ENCODE measurements around the gene GABRB1. TPM values are rescaled to one million over a fixed set of nuclear protein-coding genes. Genes with fewer than 3 reads are reported as not detected.

Gene GABRB1
- total RNA-seq, 2 experiments from 2014 or later: not detected

DNA sequence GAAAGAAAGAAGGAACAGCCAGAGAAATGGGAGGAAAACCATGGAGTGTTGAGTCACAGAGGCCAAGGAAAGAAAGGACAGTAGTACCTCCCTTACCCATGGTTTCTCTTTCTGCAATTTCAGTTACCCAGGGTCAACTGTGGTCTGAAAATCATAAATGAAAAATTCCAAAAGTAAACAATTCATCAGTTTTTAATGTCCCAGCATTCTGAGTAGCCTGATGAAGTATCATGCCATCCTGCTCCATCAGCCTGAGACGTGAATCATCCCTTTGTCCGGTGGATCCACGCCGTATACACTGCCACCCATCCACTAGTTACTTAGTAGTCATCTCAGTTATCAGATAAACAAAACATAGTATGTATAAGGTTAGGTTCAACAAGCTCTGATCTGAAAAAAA lies 318.0 kb downstream of the GABRB1 start:
- Histone ChIP-seq H2AFZ (ENCODE audit: low read length) (no peak overlapping the region), H3K9me3 (ENCODE audit: low read length) (no peaks in the 10 kb centered on the region), H3K79me2 (ENCODE audit: insufficient read depth, low read depth, low read length) (no peaks in the 10 kb centered on the region), H3K4me3 (ENCODE audit: low read depth, low read length, poor library complexity, severe bottlenecking) (no peak overlapping the region), H3K36me3 (ENCODE audit: insufficient read depth, low read length) (no peaks in the 10 kb centered on the region), H3K27ac (ENCODE audit: low read depth, low read length, poor library complexity, severe bottlenecking) (no peak overlapping the region), H3K4me1 (ENCODE audit: insufficient read depth, low read length, poor library complexity, severe bottlenecking) (no peaks in the 10 kb centered on the region), H3K4me2 (ENCODE audit: low read length) (no peak overlapping the region), H3K9me2 (ENCODE audit: insufficient read depth, low read length) (no peaks in the 10 kb centered on the region), H4K20me1 (ENCODE audit: insufficient read depth, low read length) (no peaks in the 10 kb centered on the region)
- BruUV-seq (replicated peaks): no TSS peak
- ChIA-PET POLR2A (no interaction called here), CTCF (ENCODE audit: unreplicated experiment) (no interaction called here)
- no peak for TF ChIP-seq EZH2phosphoT487 (IDR thresholded peaks at IDR 0.05; ENCODE audit: borderline replicate concordance, low read depth, low read length)
- TF ChIP-seq, protein P1, sequence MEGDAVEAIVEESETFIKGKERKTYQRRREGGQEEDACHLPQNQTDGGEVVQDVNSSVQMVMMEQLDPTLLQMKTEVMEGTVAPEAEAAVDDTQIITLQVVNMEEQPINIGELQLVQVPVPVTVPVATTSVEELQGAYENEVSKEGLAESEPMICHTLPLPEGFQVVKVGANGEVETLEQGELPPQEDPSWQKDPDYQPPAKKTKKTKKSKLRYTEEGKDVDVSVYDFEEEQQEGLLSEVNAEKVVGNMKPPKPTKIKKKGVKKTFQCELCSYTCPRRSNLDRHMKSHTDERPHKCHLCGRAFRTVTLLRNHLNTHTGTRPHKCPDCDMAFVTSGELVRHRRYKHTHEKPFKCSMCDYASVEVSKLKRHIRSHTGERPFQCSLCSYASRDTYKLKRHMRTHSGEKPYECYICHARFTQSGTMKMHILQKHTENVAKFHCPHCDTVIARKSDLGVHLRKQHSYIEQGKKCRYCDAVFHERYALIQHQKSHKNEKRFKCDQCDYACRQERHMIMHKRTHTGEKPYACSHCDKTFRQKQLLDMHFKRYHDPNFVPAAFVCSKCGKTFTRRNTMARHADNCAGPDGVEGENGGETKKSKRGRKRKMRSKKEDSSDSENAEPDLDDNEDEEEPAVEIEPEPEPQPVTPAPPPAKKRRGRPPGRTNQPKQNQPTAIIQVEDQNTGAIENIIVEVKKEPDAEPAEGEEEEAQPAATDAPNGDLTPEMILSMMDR (conservative IDR thresholded peaks at IDR 0.05; ENCODE audit: low read length): no peak
- intact Hi-C loops (cut with micrococcal nuclease; ENCODE audit: unreplicated experiment): no loop called here
- DNase-seq (ENCODE audit: low spot score): no peak

- Histone ChIP-seq H3K4me2 (ENCODE audit: low read length) (no peak overlapping the region), H2AFZ (ENCODE audit: low read length) (no peak overlapping the region), H3K4me1 (ENCODE audit: insufficient read depth, low read length, poor library complexity, severe bottlenecking) (no peaks in the 10 kb centered on the region), H3K36me3 (ENCODE audit: insufficient read depth, low read length) (no peaks in the 10 kb centered on the region), H3K27ac (ENCODE audit: low read depth, low read length, poor library complexity, severe bottlenecking) (no peak overlapping the region), H4K20me1 (ENCODE audit: insufficient read depth, low read length) (no peaks in the 10 kb centered on the region), H3K79me2 (ENCODE audit: insufficient read depth, low read depth, low read length) (no peaks in the 10 kb centered on the region), H3K9me2 (ENCODE audit: insufficient read depth, low read length) (no peaks in the 10 kb centered on the region), H3K4me3 (ENCODE audit: low read depth, low read length, poor library complexity, severe bottlenecking) (no peak overlapping the region), H3K9me3 (ENCODE audit: low read length) (no peaks in the 10 kb centered on the region)
- BruUV-seq (replicated peaks): no TSS peak
- DNase-seq (ENCODE audit: low spot score): no peak
- CTCF ChIA-PET (ENCODE audit: unreplicated experiment): no interaction called here
- intact Hi-C loops (cut with micrococcal nuclease; ENCODE audit: unreplicated experiment): no loop called here
- no peak for TF ChIP-seq EZH2phosphoT487 (IDR thresholded peaks at IDR 0.05; ENCODE audit: borderline replicate concordance, low read depth, low read length)
- TF ChIP-seq, protein P1 (conservative IDR thresholded peaks at IDR 0.05; ENCODE audit: low read length): no peak
- POLR2A ChIA-PET: no interaction called here
Measured at GRCh38 chr4:47355568-47355967, 324.2 kb downstream of the GABRB1 start.

- H3K4me3 ChIP-seq (ENCODE audit: low read depth, low read length, poor library complexity, severe bottlenecking): no peak overlapping the region
- no TSS peak for BruUV-seq (replicated peaks)
- no peak for DNase-seq (ENCODE audit: low spot score)
- H3K27ac ChIP-seq (ENCODE audit: low read depth, low read length, poor library complexity, severe bottlenecking): no peak overlapping the region
- H3K79me2 ChIP-seq (ENCODE audit: insufficient read depth, low read depth, low read length): no peaks in the 10 kb centered on the region
- TF ChIP-seq EZH2phosphoT487 (IDR thresholded peaks at IDR 0.05; ENCODE audit: borderline replicate concordance, low read depth, low read length): no peak
- H3K9me3 ChIP-seq (ENCODE audit: low read length): no peaks in the 10 kb centered on the region
- no peaks in the 10 kb centered on the region for H3K36me3 ChIP-seq (ENCODE audit: insufficient read depth, low read length)
- POLR2A ChIA-PET: interaction anchor here (0.9 kb wide), 1 partner anchor 31 kb away, joined by 3 read pairs; no protein-coding TSS in a partner anchor
- no peak overlapping the region for H2AFZ ChIP-seq (ENCODE audit: low read length)
- H3K4me2 ChIP-seq (ENCODE audit: low read length): no peak overlapping the region
- intact Hi-C loops (cut with micrococcal nuclease; ENCODE audit: unreplicated experiment): no loop called here
- no peaks in the 10 kb centered on the region for H4K20me1 ChIP-seq (ENCODE audit: insufficient read depth, low read length)
- H3K9me2 ChIP-seq (ENCODE audit: insufficient read depth, low read length): no peaks in the 10 kb centered on the region
- CTCF ChIA-PET (ENCODE audit: unreplicated experiment): no interaction called here
- H3K4me1 ChIP-seq (ENCODE audit: insufficient read depth, low read length, poor library complexity, severe bottlenecking): no peaks in the 10 kb centered on the region
Measured at GRCh38 chr4:47359891-47360290, 328.5 kb downstream of the GABRB1 start.
